AG04450 (cell line): ENCODE measurements around the gene AUTS2. TPM values are rescaled to one million over a fixed set of nuclear protein-coding genes. Genes with fewer than 3 reads are reported as not detected.

Source experiments
- CTCF ChIA-PET: fragments of 300-600, 350-600 bp; formaldehyde crosslinking; extraction: SDS; loops from one replicate; lab custom pipeline; 2022; ENCODE audit warnings: antibody characterized with exemption, inconsistent platforms; lab: Charles Lee
- POLR2A ChIA-PET: fragments of 350-600 bp; formaldehyde crosslinking; extraction: SDS; loops from one replicate; lab custom pipeline; 2021; ENCODE audit warnings: antibody characterized with exemption, inconsistent platforms; lab: Yijun Ruan, JAX
- DNase-seq: peaks from one replicate; pipeline ENCODE4 v3.0.0-alpha.2; 2011; ENCODE audit warnings: low read depth, low spot score
- H3K27ac ChIP-seq: one replicate; pipeline ENCODE4 v1.5.1; 2012; ENCODE audit warnings: low read depth, low read length, control low read depth
- H3K27me3 ChIP-seq: one replicate; pipeline ENCODE4 v1.6.0; 2012; ENCODE audit warnings: low read length; ENCODE audit not compliant: control insufficient read depth, insufficient read depth
- H3K4me3 ChIP-seq: 2 replicates; pipeline ENCODE4 v1.5.1; 2011; ENCODE audit warnings: mild to moderate bottlenecking, low read depth, low read length, control low read depth
- H3K9me3 ChIP-seq: 2 replicates; pipeline ENCODE4 v1.5.1; 2012; ENCODE audit warnings: low read length; ENCODE audit not compliant: control insufficient read depth, insufficient read depth
- CTCF ChIP-seq: IDR thresholded peaks from 2 replicates; pipeline ENCODE4 v1.5.1; 2011; ENCODE audit warnings: low read depth, low read length, control low read depth, inconsistent platforms
- polyA plus RNA-seq: library from polyadenylated mRNA; depleted of rRNA; stranded (reverse); fragments of >200 nt; gene quantifications from 2 replicates; pipeline ENCODE4 v1.2.3, GENCODE V29; 2011

AUTS2 gene
- polyA plus RNA-seq, 1 experiment = 1.5 TPM

DNA sequence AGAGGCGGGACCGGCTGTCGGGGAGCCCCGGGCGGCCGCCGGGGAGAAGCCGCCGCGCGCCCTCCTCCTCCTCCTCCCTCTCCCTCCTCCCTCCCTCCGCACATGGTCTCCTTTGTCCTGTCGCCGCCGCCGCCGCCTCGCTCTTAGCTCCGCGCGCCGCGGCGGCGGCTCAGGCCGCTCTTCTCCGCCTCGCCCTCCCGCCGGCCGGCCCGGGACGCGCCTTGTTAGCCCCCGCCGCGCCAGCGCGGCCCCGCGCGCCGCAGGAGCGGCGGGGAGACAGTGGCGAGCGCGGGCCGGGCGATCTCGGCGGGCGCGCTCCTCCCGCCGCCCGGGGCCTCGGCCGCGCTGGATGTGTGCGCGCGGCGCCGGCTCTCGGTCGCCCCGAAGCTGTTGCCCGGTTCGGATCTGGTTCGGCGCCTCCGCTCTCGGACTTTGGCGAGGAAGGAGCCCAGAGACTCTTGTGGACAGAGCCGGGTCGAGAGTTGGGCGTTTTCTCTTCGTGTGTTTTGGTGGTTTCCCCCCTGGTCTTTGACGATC, 1096.2 kb downstream of the AUTS2 start:
- Histone ChIP-seq H3K9me3 (no peaks in the 10 kb centered on the region), H3K27ac (peak overlapping the region; percentile 42), H3K27me3 (no peaks in the 10 kb centered on the region), H3K4me3 (peak overlapping the region; percentile 79)
- no peak for DNase-seq
- ChIA-PET CTCF (interaction anchor here (0.6 kb wide), 1 partner anchor 14 kb away, joined by 3 read pairs; no protein-coding TSS in a partner anchor), POLR2A (no interaction called here)
- TF ChIP-seq CTCF = no peak

DNA sequence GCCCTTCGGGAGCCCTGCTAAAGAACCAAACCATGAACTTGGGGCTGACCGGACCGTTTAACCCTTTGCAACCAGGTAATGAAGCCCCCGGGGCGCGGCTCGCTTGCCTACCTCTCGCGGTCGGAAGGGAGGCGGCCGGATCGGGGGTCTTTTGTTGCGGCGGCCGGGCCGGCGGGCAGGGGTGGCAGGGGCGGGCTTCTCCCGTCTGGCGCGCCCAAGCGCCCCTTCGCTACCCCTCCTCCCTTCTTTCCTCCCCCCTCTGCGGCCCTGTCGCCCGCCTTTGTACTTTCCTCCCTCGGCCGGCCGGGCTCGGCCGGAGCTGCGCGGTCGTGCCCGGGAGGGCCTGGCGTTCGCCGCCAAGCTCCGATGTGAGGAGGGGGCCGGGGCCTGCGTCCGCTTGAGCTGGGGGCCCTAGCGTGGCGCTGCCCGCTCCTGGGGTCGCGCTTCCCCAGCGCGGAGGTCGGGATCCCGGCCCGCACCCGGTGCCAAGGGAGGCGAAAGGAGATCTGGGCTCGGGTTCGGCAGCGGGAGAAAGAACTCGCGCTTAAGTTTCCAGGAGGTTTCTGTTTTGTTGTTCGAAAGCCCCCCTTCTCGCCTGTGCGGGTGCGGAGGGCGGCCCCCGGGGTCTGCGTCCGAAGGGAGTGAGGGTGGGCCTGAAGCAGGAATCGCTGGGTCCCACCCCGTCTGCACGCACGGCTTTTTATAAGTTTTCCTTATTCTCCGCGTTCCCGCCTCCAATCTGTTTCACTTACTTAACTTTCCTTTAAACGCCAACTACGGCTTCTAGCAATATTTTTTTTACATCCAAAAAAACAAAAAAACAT, 1096.9 kb downstream of the AUTS2 start:
- TF ChIP-seq CTCF = no peak
- Histone ChIP-seq H3K9me3 (no peaks in the 10 kb centered on the region), H3K27ac (peak overlapping the region; percentile 42), H3K27me3 (no peaks in the 10 kb centered on the region), H3K4me3 (peak overlapping the region; percentile 79)
- ChIA-PET POLR2A (no interaction called here), CTCF (interaction anchor here (0.9 kb wide), 1 partner anchor 10 kb away, joined by 3 read pairs; no protein-coding TSS in a partner anchor)
- no peak for DNase-seq

DNA sequence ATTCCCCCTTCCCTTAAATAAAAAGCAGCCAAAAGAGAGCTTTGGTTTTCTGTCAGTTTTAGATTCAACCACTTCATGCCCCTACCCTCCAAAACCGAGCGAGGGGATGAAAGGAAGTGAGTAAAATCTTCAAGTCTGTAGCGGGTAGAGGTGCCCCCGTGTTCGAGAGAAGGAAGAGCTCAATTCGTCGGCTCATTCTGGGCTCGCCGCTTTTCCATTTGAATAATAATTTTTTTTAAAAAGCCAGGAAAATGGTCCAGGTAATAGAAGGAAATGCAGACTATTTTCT, 1097.5 kb downstream of the AUTS2 start:
- POLR2A ChIA-PET = no interaction called here
- TF ChIP-seq CTCF = no peak
- peak overlapping the region; percentile 79 for H3K4me3 ChIP-seq
- no peak overlapping the region for H3K27ac ChIP-seq
- H3K9me3 ChIP-seq = no peaks in the 10 kb centered on the region
- CTCF ChIA-PET = interaction anchor here (0.9 to 1.6 kb wide), 3 partner anchors 9 to 502 kb away, joined by 3 to 4 read pairs (median 4); no protein-coding TSS in a partner anchor
- no peak for DNase-seq
- H3K27me3 ChIP-seq = no peaks in the 10 kb centered on the region

- no peak overlapping the region for H3K27ac ChIP-seq
- POLR2A ChIA-PET = interaction anchor here (0.6 kb wide), 1 partner anchor 56 kb away, joined by 7 read pairs; no protein-coding TSS in a partner anchor
- CTCF ChIA-PET = interaction anchor here (0.6 to 1.6 kb wide), 4 partner anchors 57 to 503 kb away, joined by 3 to 4 read pairs (median 4); no protein-coding TSS in a partner anchor
- TF ChIP-seq CTCF = no peak
- H3K4me3 ChIP-seq = peak overlapping the region; percentile 79
- no peak for DNase-seq
- H3K9me3 ChIP-seq = no peaks in the 10 kb centered on the region
- no peaks in the 10 kb centered on the region for H3K27me3 ChIP-seq
Observed at GRCh38 chr7:70696201-70696754, 1098.0 kb downstream of the AUTS2 start.
